GM21360 (cell line): ENCODE results near the gene METAP2.
"Not testable (repeated sequence)": the region's sequence is repeated elsewhere in the genome, so short reads cannot be mapped to it uniquely, and the experiment has no call there.

Source experiments
- ATAC-seq: cut with Tn5 transposase; IDR thresholded peaks from one replicate; pipeline ENCODE4 v1.9.1; 2021; ENCODE audit warnings: mild to moderate bottlenecking, moderate library complexity; ENCODE audit not compliant: unreplicated experiment

Gene METAP2

GRCh38 chr12:95473884-95474659 lies at the start of gene METAP2:
METAP2 (plus strand) TSS chr12:95474152; CDS start chr12:95474180, 28 bp downstream.
- ATAC-seq = peak; percentile 96

DNA sequence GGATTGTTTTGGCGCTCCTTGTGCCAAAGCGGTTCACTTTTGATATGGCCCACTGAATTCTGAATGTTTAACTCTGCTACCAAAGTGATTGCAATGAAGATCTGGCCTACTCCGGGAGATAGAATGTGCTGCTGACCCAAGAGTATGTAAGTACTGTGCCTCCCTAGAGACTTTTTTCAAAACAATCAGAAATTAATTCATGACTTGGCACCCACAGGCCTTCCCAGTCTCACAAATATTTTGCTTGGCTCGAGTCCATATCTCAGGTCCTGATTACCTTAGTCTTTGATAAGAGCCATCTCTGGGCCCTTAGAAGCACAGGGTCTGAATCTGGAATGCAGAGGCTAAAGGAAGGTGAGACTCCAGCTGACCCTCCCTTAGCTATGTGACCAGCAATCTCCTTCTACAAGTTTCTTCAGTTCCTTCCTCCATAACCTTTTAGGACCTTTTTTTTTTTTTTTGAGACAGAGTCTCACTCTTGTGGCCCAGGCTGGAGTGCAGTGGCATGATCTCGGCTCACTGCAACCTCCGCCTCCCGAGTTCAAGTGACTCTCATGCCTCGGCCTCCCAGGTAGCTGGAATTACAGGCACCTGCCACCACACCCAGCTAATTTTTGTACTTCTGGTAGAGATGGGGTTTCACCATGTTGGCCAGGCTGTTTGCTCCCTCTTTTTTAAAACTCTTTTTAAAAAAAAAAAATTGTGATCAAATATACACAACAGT lies 49.5 kb upstream of the METAP2 start:
- no peak for ATAC-seq

GRCh38 chr12:95429172-95429510 lies 44.8 kb upstream of the METAP2 start:
- ATAC-seq = no peak

- no peak for ATAC-seq
Observed at GRCh38 chr12:95431120-95431519, 42.8 kb upstream of the METAP2 start.

DNA sequence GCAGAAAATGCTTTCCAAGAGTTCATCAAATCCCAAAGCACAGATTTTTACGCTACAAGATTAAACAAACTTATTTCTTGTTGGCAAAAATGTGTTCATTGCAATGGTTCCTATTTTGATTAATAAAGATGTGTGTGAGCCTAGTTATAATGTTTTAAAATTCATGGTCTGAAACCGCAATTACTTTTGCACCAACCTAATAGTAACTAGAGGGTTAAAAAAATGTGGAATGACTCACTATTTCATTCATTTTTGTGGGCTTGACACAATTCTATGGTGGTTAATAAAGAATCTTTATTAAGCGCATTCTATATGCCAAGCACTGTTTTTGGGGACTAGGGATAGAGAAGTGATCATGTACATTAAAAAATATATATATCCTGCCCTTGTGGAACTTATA lies 38.6 kb upstream of the METAP2 start:
- no peak for ATAC-seq

DNA sequence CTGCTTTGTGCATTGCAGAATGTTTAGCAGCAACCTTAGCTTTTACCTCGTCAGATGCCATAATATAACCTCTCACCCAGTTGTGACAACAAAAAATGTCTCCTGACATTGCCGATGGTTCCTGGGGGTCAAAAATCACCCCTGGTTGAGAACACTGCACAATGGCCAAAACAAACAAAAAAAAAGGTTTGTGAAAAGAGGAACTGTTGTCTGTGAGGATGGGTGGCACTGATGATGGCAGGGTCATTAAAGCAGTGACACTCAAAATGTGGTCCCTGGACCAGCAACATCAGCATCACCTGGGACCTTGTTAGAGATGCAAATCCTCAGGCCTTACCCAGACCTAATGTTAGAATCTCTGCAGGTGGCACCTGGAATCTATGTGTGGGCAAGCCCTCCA lies 36.4 kb upstream of the METAP2 start:
- no peak for ATAC-seq

GRCh38 chr12:95439461-95440230 lies 34.3 kb upstream of the METAP2 start:
- ATAC-seq = peak; percentile 49

DNA sequence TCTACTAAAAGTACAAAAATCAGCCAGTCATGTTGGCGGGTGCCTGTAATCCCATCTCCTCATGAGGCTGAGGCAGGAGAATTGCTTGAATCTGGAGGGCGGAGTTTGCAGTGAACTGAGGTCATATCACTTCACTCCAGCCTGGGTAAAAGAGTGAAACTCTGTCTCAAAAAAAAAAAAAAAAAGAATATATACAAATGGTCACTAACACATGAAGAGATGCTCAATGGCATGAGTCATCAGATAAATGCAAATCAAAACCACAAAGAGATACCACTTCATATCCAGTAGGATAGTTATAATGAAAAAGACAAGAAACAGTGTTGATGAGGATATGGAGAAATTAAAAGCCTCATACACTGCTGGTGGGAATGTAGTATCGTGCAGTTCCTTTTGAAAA lies 33.6 kb upstream of the METAP2 start:
- ATAC-seq = no peak

DNA sequence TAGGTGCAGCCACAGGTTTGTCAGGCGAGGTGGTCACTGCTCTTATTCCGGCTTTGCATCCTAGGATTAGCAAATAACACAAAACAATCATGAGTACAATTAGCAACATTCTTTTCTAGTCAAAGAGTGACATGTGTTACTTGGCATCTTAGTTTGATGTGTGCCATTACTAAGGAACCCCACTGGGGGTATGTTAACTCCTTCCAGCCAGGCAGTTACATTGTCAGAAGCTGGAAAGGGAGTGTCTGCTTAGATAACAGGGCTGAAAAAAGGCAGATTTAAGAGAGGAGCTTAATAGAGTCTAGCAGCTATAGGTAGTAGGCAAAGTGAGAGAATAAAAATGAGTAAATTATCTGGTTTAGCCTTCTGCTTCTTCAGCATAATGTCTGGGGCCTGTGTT lies 30.5 kb upstream of the METAP2 start:
- no peak for ATAC-seq

GRCh38 chr12:95445099-95445498 lies 28.9 kb upstream of the METAP2 start:
- not testable (repeated sequence) for ATAC-seq

- ATAC-seq = no peak
Observed at GRCh38 chr12:95445884-95446505, 28.0 kb upstream of the METAP2 start.

GRCh38 chr12:95446506-95446900 lies 27.4 kb upstream of the METAP2 start:
- no peak for ATAC-seq

DNA sequence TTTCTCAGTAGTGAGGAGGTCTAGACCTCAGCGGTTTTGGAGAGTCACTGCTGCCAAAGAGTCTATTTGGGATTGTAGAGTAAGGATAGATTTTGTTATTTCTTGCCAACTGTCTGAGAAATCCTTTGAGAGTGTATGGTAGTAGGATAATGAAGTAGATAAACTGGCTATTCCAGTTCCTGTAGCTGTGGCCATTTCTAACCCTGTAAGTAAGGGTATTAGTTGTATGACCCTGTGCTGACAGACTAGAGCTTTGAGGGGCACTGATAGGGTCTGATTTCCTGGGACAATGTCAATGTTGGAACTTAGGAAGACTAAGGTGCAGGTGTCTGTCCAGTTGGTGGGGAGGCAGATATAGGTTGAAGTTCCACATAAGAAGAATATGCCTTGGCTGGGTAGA lies 24.3 kb upstream of the METAP2 start:
- ATAC-seq = not testable (repeated sequence)

DNA sequence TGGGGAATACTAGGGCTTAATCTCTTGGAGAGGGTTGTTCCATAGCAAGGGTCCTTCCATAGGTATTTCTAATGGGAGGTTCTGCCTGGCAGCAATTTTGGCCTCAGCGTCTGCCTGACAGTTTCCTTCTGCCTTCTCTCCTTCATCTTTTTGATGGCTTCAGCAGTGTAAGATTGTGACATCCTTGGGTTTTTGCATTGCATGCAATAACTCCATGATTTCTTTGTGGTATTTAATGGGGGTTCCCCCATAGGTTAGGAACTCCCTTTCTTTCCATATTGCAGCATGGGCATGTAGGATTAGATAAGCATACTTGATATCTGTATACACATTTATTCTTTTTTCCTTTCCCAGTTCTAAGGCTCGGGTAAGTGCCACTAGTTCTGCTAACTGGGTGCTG lies 21.5 kb upstream of the METAP2 start:
- not testable (repeated sequence) for ATAC-seq

GRCh38 chr12:95453881-95454280 lies 20.1 kb upstream of the METAP2 start:
- not testable (repeated sequence) for ATAC-seq

DNA sequence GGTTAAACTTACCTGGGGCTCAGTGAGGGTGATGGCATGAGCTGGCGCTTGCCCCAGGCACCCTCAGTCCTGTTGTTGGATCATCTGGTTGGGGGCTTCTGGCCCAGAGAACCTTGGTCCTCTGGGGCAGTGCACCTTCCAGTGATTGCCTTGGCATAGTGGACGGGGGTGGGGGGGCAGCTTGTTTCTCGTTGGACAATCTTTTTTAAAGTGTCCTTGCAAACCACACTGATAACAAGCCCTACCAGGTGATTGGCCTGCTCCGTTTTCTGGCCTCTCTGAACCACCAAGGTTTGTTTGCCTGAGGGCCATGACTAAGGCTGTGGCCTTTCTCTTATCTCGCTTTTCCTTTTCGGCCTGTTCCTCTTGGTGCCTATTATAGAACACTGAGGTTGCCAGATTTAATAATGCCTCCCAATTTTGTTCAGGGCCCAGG lies 19.2 kb upstream of the METAP2 start:
- not testable (repeated sequence) for ATAC-seq

- ATAC-seq = not testable (repeated sequence)
Observed at GRCh38 chr12:95457605-95458004, 16.3 kb upstream of the METAP2 start.

DNA sequence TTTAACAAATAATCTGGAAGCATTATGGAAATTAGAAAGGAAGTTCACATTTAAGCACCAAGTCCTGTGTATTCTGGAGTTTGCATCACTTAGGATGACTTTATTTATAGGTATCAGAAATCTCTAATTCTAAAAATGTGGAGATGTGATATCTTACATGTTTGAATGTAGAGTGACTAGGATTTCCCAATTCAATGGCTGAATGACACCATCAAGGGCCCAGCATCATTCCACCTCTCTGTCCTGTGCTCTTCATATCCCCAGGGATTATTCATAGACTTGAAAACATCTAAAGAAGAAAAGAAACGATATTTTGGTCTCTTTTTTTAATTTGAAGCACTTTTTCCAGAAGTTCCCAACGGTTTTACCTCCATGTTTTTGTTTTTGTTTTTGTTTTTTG lies 15.2 kb upstream of the METAP2 start:
- no peak for ATAC-seq

DNA sequence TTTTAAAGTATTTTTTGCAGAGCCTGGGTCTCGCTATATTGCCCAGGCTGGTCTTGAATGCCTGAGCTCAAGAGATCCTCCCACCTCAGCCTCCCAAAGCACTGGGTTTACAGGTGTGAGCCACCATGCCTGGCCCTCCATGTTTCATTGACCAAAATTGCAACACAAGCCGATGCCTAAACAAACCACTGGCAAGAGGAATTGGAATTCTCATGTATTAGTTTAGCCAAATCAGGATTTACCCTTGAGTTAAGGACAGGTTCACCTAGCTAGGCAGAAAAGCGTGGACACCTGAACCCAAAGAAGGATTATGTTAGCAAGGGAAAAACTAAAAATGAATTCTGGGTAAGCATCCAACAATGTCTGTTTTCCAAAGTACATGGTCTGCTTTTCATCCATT lies 14.6 kb upstream of the METAP2 start:
- ATAC-seq = no peak

GRCh38 chr12:95460105-95460504 lies 13.8 kb upstream of the METAP2 start:
- no peak for ATAC-seq

DNA sequence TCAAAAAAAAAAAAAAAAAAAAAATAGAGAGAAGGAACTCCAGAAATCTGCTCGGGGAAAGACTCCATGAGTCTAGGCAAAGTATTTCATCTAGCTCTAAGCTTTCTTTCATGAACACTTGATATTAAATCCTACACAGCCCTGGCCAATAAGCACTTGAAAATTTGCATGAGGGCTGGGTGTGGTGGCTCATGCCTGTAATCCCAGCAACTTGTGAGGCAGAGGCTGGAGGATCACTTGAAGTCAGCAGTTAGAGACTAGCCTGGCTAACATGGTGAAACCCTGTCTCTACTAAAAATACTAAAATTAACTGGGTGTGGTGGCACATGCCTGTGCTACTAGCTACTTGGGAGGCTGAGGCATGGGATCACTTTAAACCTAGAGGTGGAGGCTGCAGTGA lies 13.1 kb upstream of the METAP2 start:
- ATAC-seq = no peak
